Umbilical cord (tissue), 2 donors: ENCODE data around the gene LYZL1. TPM values are rescaled to one million over a fixed set of nuclear protein-coding genes. Genes with fewer than 3 reads are reported as not detected.
"Not testable (repeated sequence)": the region's sequence is repeated elsewhere in the genome, so short reads cannot be mapped to it uniquely, and the experiment has no call there.

Experiments used
- DNase-seq: peaks from one replicate; pipeline ENCODE4 v3.0.0-alpha.2; 2015; ENCODE audit warnings: low spot score
- total RNA-seq: library from RNA; depleted of rRNA; stranded (reverse); fragments of >200 nt; gene quantifications from one replicate; pipeline ENCODE4 v1.2.3, GENCODE V29; 2014; ENCODE audit warnings: low replicate concordance; ENCODE audit not compliant: insufficient read depth

The LYZL1 gene
- total RNA-seq, 1 donor from 2014 or later: not detected

- DNase-seq: no peak
Observed at GRCh38 chr10:29259498-29259897, 29.4 kb upstream of the LYZL1 start.

- no peak for DNase-seq
Observed at GRCh38 chr10:29263506-29263905, 25.4 kb upstream of the LYZL1 start.

GRCh38 chr10:29265210-29265768, 23.6 kb upstream of the LYZL1 start:
- DNase-seq: no peak

- no peak for DNase-seq
Observed at GRCh38 chr10:29266641-29267040, 22.2 kb upstream of the LYZL1 start.

GRCh38 chr10:29268011-29268410, 20.9 kb upstream of the LYZL1 start:
- DNase-seq: no peak

- no peak for DNase-seq
Observed at GRCh38 chr10:29269486-29269885, 19.4 kb upstream of the LYZL1 start.

- DNase-seq: no peak
Observed at GRCh38 chr10:29270883-29271282, 18.0 kb upstream of the LYZL1 start.

GRCh38 chr10:29271877-29272276, 17.0 kb upstream of the LYZL1 start:
- DNase-seq: no peak

- DNase-seq: no peak
Observed at GRCh38 chr10:29273478-29273877, 15.4 kb upstream of the LYZL1 start.

GRCh38 chr10:29276251-29276850, 12.5 kb upstream of the LYZL1 start:
- peak; percentile 65 for DNase-seq

GRCh38 chr10:29277296-29277695, 11.6 kb upstream of the LYZL1 start:
- DNase-seq: no peak

- DNase-seq: no peak
Observed at GRCh38 chr10:29279779-29280487, 8.9 kb upstream of the LYZL1 start.

- DNase-seq: peak; percentile 57
Observed at GRCh38 chr10:29280488-29280840, 8.4 kb upstream of the LYZL1 start.

- DNase-seq: no peak
Observed at GRCh38 chr10:29285624-29286051, 3.2 kb upstream of the LYZL1 start.

- no peak for DNase-seq
Observed at GRCh38 chr10:29287635-29288034, 1.2 kb upstream of the LYZL1 start.

GRCh38 chr10:29291561-29291960, 2.7 kb downstream of the LYZL1 start:
- not testable (repeated sequence) for DNase-seq

- not testable (repeated sequence) for DNase-seq
Observed at GRCh38 chr10:29292406-29292805, 3.5 kb downstream of the LYZL1 start.

GRCh38 chr10:29295813-29296212, 6.9 kb downstream of the LYZL1 start:
- DNase-seq: no peak

GRCh38 chr10:29297678-29298077, 8.8 kb downstream of the LYZL1 start:
- DNase-seq: no peak

- DNase-seq: no peak
Observed at GRCh38 chr10:29301359-29301910, 12.6 kb downstream of the LYZL1 start.

- no peak for DNase-seq
Observed at GRCh38 chr10:29302499-29302898, 13.6 kb downstream of the LYZL1 start.

- peak; percentile 92 for DNase-seq
Observed at GRCh38 chr10:29304264-29304994, 15.6 kb downstream of the LYZL1 start.
